Activated naive CD8-positive, alpha-beta T cell treated with anti-CD3 and anti-CD28 coated beads, Interleukin-2, amount 10 ng/mL, durations not matched to agents 7 days and 5 days (primary cell): ENCODE measurements around the gene RNF187. TPM values are rescaled to one million over a fixed set of nuclear protein-coding genes. Genes with fewer than 3 reads are reported as not detected.
"Not testable (repeated sequence)": the region's sequence is repeated elsewhere in the genome, so short reads cannot be mapped to it uniquely, and the experiment has no call there.

ENCODE experiments used
- ATAC-seq: fragments of 150-1000 bp; cut with Tn5 transposase; one replicate; pipeline ENCODE4 v1.10.0; 2021; ENCODE audit warnings: low read depth, moderate library complexity
- POLR2A ChIA-PET: fragments of 350-600 bp; sonication (Branson Sonifier 250); formaldehyde crosslinking; loops from one replicate; lab custom pipeline; 2021; ENCODE audit warnings: antibody characterized with exemption; lab: Charles Lee
- DNase-seq: peaks from one replicate; pipeline ENCODE4 v3.0.0; 2021
- H3K27ac Mint-ChIP-seq: one replicate; pipeline ENCODE4 v1.8.0; 2022; ENCODE audit warnings: mild to moderate bottlenecking, mixed read lengths
- H3K27me3 Mint-ChIP-seq: one replicate; pipeline ENCODE4 v1.8.0; 2022; ENCODE audit warnings: mild to moderate bottlenecking, moderate library complexity, mixed read lengths
- H3K36me3 Mint-ChIP-seq: one replicate; pipeline ENCODE4 v1.8.0; 2021; ENCODE audit warnings: mild to moderate bottlenecking, mixed read lengths
- H3K4me1 Mint-ChIP-seq: one replicate; pipeline ENCODE4 v1.8.0; 2021; ENCODE audit warnings: mixed read lengths
- H3K4me3 Mint-ChIP-seq: one replicate; pipeline ENCODE4 v1.8.0; 2022; ENCODE audit warnings: mild to moderate bottlenecking, moderate library complexity, mixed read lengths
- H3K9me3 Mint-ChIP-seq: one replicate; pipeline ENCODE4 v1.8.0; 2021; ENCODE audit warnings: mixed read lengths
- total RNA-seq, 2 experiments: library from RNA; stranded (reverse); gene quantifications; one replicate each; pipeline ENCODE4 v1.2.3, GENCODE V29; 2021

The RNF187 gene
- total RNA-seq, 2 experiments from 2014 or later, result 128 to 143 TPM

DNA sequence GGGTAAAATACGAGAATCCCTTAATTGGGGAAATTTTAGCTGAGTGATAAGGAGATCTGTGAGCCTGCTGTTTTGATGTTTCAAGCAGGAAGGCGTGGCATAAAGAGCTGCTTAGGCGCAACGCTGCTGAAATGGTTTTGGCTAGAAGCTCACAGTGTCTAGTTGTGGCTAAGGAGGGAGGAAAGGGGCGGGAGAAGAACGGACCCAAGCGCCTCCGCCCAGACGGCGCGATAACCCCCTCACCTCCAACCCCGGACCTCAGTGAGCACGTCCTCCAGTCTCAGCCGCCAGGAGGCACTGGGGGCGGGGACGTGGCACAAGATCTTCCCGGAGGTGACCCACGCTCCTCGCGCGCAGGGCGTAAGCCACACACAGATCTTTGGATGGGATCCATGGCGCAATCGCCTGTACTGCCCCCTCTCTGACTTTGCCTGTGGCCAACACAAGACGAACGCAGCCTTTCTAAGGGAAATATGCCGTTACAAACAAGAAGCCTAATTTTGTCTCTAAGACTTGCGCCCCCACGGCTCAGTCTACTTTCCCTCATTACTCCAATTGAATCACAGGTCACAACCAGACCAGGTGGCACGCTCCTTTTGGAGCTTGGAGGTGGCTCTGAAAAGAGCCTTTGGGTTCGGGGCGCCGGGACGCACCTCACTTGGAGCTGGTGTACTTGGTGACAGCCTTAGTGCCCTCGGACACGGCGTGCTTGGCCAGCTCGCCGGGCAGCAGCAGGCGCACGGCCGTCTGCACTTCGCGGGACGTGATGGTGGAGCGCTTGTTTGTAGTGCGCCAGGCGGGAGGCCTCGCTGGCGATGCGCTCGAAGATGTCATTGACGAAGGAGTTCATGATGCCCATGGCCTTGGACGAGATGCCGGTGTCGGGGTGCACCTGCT is 23.4 kb upstream of the RNF187 start:
- peaks cover 60% of the 10 kb centered on the region for H3K4me1 Mint-ChIP-seq
- H3K27ac Mint-ChIP-seq, result peak overlapping the region; percentile 88
- POLR2A ChIA-PET, result interaction anchor here (0.9 to 4.9 kb wide), 18 partner anchors 8 to 698 kb away, joined by 3 to 111 read pairs (median 4); partner anchors contain the start of genes ARF1, GUK1, IBA57 and RNF187
- peaks cover 12% of the 10 kb centered on the region for H3K27me3 Mint-ChIP-seq
- ATAC-seq (peak; percentile 70), DNase-seq (peak; percentile 84)
- no peaks in the 10 kb centered on the region for H3K9me3 Mint-ChIP-seq
- H3K4me3 Mint-ChIP-seq, result peak overlapping the region; percentile 82
- H3K36me3 Mint-ChIP-seq, result peaks cover 7% of the 10 kb centered on the region

DNA sequence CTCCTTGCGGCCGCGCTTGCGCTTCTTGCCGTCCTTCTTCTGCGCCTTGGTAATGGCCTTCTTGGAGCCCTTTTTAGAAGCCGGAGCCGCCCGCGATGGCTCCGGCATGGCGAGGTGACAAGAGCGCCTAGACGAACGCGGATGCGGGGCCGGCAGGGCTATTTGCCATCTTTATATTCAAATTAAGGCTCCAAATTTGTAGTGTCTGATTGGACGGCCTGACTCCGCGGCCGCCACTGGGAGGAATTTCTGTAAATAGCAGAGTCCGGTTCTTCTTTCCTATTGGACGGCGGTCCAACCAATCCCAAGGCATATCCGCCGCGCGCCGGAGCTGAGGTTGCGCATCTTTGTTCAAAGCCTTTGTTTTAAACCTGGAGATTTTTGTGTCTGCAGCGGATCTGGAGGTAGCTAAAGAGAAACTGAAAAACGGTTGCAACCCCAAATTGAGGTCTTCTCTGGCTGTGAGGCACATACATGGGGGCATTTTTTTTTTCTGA is 22.6 kb upstream of the RNF187 start:
- DNase-seq, result peak; percentile 87
- Mint-ChIP-seq H3K36me3 (peaks cover 5% of the 10 kb centered on the region), H3K4me3 (peak overlapping the region; percentile 82), H3K27ac (peak overlapping the region; percentile 88), H3K27me3 (peaks cover 17% of the 10 kb centered on the region), H3K9me3 (no peaks in the 10 kb centered on the region), H3K4me1 (peaks cover 58% of the 10 kb centered on the region)
- ATAC-seq, result peak; percentile 81
- POLR2A ChIA-PET, result interaction anchor here (1.0 to 4.9 kb wide), 17 partner anchors 9 to 699 kb away, joined by 3 to 111 read pairs (median 4); partner anchors contain the start of genes ARF1, GUK1, IBA57 and RNF187

DNA sequence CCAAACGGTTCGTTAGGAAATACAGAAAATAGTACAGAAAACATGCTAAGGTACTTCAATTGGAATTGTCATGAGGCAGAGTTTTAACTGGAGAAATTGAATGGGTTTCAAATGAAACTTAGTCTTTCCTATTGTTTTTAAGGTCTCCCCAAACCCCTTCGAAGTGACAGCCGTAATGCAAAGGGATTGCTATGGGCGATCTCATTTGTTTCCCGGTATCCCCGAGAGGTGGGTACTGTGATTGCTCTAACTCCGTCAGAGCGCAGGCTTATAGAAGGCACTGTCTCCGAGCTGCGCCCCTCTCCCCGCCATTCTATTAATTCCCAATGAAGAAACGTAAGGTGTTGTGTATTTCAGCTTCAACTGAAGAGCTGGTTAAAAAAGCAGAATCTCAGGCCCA is 22.0 kb upstream of the RNF187 start:
- Mint-ChIP-seq H3K27me3 (peaks cover 20% of the 10 kb centered on the region), H3K9me3 (no peaks in the 10 kb centered on the region), H3K27ac (peak overlapping the region; percentile 88), H3K4me3 (peak overlapping the region; percentile 82), H3K4me1 (peaks cover 58% of the 10 kb centered on the region), H3K36me3 (peaks cover 5% of the 10 kb centered on the region)
- ATAC-seq (no peak), DNase-seq (no peak)
- POLR2A ChIA-PET, result interaction anchor here (1.0 to 4.9 kb wide), 15 partner anchors 8 to 383 kb away, joined by 3 to 111 read pairs (median 7); partner anchors contain the start of genes ARF1, GUK1, IBA57 and RNF187

DNA sequence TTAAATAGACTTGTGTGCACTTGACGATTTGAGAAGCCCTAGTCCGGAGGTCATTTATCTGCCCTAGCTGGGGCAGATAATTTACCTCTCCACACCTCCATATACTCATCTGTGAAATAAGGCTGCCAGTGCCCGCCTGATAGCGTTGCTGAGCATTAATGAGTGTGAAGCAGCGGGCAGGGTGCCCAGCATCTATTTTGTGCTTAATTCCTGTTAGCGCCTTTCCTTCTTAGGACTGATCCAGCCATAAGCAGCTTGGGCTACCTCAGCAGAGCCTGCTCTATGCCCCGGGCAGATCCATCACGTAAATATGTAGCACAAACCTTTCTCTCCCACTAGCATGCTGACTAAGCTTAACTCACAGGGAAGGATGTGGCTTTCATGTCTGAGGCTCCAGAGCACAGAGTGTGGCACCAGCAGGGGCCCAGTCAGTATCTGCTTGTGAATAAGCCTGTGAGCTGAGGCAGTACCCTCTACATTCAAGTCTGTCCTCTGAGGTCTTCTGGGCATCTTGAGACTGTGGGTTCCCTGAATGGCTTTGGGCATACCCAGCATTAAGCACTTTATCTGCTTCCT is 21.5 kb upstream of the RNF187 start:
- POLR2A ChIA-PET, result interaction anchor here (1.1 to 4.9 kb wide), 10 partner anchors 9 to 301 kb away, joined by 3 to 111 read pairs (median 19); partner anchors contain the start of genes IBA57, RNF187 and TRIM11
- Mint-ChIP-seq H3K36me3 (peaks cover 5% of the 10 kb centered on the region), H3K4me1 (peaks cover 59% of the 10 kb centered on the region), H3K27me3 (peaks cover 22% of the 10 kb centered on the region), H3K27ac (peak overlapping the region; percentile 88), H3K4me3 (peak overlapping the region; percentile 82), H3K9me3 (no peaks in the 10 kb centered on the region)
- peak; percentile 51 for DNase-seq
- ATAC-seq, result peak; percentile 45

DNA sequence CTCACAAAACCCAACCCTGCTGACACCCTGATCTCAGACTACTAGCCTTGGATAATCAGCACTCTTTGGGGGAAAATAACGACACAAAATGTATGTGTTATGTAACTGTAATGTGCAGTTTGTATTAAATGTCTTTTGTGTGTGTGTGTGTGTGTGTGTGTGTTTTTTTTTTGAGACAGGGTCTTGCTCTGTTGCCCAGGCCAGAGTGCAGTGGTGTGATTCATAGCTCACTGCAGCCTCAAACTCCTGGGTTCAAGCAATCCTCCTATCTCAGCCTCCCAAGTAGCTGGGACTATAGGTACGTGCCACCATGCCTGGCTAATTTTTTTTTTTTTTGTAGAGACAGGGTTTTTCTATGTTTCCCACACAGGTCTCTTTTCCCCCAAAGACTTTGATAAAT is 19.0 kb upstream of the RNF187 start:
- POLR2A ChIA-PET, result interaction anchor here (1.2 to 2.6 kb wide), 2 partner anchors 10 to 18 kb away, joined by 4 to 10 read pairs; no protein-coding TSS in a partner anchor
- not testable (repeated sequence) for H3K27ac Mint-ChIP-seq, ATAC-seq, DNase-seq, H3K4me3 Mint-ChIP-seq, H3K36me3 Mint-ChIP-seq, H3K9me3 Mint-ChIP-seq
- H3K4me1 Mint-ChIP-seq, result peaks cover 53% of the 10 kb centered on the region
- H3K27me3 Mint-ChIP-seq, result peaks cover 31% of the 10 kb centered on the region

DNA sequence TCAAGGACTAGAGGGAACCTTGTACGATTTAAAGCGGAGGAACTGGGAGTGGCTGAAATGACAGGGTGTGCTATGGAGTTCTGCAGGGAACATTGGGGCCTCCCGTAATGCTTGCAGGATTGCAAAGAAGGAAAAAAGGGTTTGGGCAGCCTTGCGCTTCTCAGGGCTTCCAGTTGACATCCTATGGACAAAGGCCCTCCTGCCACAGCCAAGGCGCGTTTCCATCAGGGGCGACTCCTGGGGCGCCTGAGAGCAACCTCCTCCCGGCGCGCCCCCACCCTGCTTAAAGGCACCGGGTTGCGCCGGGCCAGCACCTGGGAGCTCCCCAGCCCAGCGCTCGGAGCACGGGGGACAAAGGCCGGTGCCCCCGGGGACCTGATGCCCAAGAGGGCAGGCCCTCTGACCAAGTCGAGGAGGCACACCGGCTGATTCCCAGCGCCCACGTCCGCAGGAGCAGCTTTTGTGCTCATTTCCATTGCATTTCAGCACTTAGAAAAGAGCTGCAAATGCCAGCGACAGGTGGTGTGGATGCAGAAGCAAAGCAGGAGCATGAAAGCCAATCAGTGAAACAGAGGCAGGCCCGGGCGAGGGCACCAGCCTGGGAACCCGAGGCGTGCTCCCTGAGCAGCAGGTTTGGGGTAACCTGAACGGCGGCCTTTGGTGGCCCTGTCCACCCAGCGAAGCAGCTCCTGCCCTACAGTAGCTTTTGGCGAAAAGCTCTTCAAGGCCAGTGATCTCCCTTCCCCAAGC is 17.6 kb upstream of the RNF187 start:
- Mint-ChIP-seq H3K36me3 (peaks cover 5% of the 10 kb centered on the region), H3K4me1 (peaks cover 56% of the 10 kb centered on the region), H3K9me3 (no peaks in the 10 kb centered on the region), H3K4me3 (no peak overlapping the region), H3K27ac (no peak overlapping the region), H3K27me3 (peaks cover 31% of the 10 kb centered on the region)
- POLR2A ChIA-PET, result interaction anchor here (0.9 to 2.6 kb wide), 3 partner anchors 11 to 17 kb away, joined by 4 to 10 read pairs (median 7); no protein-coding TSS in a partner anchor
- DNase-seq, result no peak
- no peak for ATAC-seq

DNA sequence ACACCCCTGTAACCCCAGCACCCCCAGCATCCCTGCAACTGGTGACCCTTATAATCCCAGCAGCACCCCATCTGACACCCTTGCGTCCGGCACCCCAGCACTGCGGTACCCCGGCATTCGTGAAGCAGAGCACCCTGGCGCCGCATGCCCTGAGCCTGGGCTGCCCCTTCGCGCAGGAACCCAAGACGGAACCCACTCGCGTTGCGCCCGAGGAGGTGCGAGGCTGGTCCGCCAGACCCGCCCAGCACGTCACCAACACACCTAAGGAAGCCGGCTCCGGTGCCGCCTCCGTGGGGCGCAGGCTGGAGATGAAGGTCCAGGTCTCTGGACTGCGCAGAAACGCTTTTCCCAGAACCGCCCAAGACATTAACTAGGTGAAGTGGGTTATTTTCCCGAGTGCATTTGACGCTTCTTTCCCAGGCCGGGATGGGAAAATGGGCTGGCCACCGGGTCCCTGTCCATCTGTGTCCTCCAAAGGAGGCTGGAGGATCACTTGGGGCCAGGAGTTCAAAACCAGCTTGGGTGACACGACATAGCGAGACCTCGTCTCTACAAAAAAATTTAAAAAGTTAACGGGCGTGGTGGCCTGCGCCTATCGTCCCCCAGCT is 15.9 kb upstream of the RNF187 start:
- Mint-ChIP-seq H3K27me3 (peaks cover 31% of the 10 kb centered on the region), H3K4me3 (no peak overlapping the region), H3K4me1 (peaks cover 39% of the 10 kb centered on the region), H3K36me3 (peaks cover 5% of the 10 kb centered on the region), H3K27ac (no peak overlapping the region), H3K9me3 (no peaks in the 10 kb centered on the region)
- DNase-seq (peak; percentile 23), ATAC-seq (no peak)
- POLR2A ChIA-PET, result interaction anchor here (1.7 to 5.3 kb wide), 3 partner anchors 13 to 30 kb away, joined by 7 to 31 read pairs (median 26); partner anchors contain the start of gene RNF187

DNA sequence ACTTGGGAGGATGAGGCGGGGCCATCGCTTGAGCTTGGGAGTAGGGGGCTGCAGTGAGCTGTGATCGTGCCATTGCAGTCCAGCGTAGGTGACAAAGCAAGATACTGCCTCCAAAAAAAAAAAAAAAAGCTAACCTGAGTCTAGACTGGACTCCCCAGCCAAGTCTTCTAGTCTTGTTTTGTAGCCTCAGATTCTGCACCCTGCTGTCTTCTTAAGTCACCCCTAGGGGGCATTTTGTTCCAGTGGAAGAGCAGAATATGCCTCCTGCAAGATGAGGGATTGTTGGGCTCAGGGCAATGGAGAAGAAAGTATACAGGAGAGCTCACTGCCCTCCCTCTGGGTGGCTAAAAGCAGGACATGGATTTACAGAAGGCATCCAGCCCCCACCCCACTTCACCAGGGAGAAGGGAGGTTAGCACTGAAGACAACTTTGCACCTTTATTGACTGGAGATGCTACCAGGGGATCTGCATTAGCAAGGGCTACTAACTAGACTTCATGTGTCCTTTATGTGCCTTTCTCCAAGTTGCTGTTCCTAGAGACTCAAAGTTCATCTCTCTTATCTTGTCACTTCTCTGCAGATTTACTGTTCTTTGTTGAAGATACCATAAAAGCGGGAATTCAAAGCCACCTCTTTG is 15.3 kb upstream of the RNF187 start:
- Mint-ChIP-seq H3K27me3 (peaks cover 30% of the 10 kb centered on the region), H3K27ac (peak overlapping the region; percentile 77), H3K9me3 (no peaks in the 10 kb centered on the region), H3K4me3 (peak overlapping the region; percentile 34), H3K4me1 (peaks cover 37% of the 10 kb centered on the region), H3K36me3 (peaks cover 5% of the 10 kb centered on the region)
- ATAC-seq (peak; percentile 84), DNase-seq (no peak)
- POLR2A ChIA-PET, result interaction anchor here (1.7 to 9.4 kb wide), 4 partner anchors 7 to 29 kb away, joined by 7 to 92 read pairs (median 28); partner anchors contain the start of gene RNF187

DNA sequence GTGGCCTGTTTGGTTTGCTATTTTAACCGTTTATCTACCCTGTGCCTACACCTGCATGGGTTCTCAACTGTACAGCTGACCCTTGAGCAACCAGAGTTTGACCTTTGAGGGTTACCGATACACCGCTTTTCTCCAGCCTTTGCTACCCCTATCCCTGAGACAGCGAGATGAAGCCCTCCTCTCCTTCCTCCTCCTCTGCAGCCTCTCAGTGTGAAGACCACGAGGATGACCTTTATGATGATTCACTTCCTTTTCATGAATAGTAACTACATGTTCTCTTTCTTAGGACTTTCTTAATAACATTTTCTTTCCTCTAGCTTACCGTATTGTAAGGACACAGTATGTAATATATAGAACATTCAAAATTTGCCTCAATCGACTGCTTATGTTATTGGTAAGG is 14.5 kb upstream of the RNF187 start:
- peak; percentile 43 for ATAC-seq
- peak overlapping the region; percentile 77 for H3K27ac Mint-ChIP-seq
- H3K36me3 Mint-ChIP-seq, result peaks cover 5% of the 10 kb centered on the region
- H3K4me1 Mint-ChIP-seq, result peaks cover 38% of the 10 kb centered on the region
- no peak for DNase-seq
- H3K9me3 Mint-ChIP-seq, result no peaks in the 10 kb centered on the region
- H3K27me3 Mint-ChIP-seq, result peaks cover 28% of the 10 kb centered on the region
- peak overlapping the region; percentile 45 for H3K4me3 Mint-ChIP-seq
- POLR2A ChIA-PET, result interaction anchor here (0.8 to 9.4 kb wide), 5 partner anchors 8 to 29 kb away, joined by 4 to 92 read pairs (median 26); partner anchors contain the start of gene RNF187

DNA sequence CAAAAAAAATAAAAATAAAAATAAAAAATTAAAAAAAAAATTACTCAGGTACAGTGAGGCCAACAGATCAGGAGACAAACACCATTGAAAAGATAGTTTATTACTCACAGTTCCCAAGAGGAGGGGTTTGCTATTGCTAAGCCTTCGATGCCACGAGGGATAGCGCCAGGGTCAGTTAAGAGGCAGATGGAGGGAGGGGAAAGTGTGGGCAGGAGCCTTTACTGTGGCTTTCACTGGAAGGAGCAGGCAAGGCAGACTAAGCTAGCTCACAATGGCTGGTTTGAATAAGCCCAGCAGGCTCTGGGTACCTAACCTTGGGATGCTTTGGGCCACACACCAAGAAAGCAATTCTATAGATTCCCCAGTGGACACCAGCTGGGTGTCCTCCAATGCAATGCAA is 12.7 kb upstream of the RNF187 start:
- ATAC-seq, result no peak
- peaks cover 3% of the 10 kb centered on the region for H3K36me3 Mint-ChIP-seq
- no peak overlapping the region for H3K4me3 Mint-ChIP-seq
- peaks cover 15% of the 10 kb centered on the region for H3K27me3 Mint-ChIP-seq
- H3K27ac Mint-ChIP-seq, result no peak overlapping the region
- DNase-seq, result no peak
- H3K9me3 Mint-ChIP-seq, result no peaks in the 10 kb centered on the region
- POLR2A ChIA-PET, result interaction anchor here (0.8 to 9.4 kb wide), 4 partner anchors 10 to 334 kb away, joined by 3 to 92 read pairs (median 28); partner anchors contain the start of gene RNF187
- H3K4me1 Mint-ChIP-seq, result peaks cover 47% of the 10 kb centered on the region

DNA sequence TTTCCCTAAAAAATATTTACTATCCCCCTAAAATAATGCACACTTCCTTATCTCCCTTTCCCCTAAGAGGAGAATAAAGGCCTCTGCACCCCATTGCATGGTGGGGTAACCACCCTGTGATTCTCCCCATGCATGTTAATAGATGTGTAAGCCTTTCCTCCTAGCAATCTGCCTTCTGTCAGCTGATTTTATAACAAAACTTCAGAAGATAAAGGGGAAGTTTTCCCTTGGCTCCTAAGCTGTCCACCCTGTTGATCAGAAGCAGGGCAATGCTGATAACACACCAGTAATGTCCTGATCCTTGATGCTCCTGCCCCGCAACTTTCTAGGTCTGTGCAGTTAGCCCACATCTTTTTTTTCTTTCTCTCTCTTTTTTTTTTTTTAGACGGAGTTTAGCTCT is 11.4 kb upstream of the RNF187 start:
- H3K4me1 Mint-ChIP-seq, result peaks cover 57% of the 10 kb centered on the region
- H3K27ac Mint-ChIP-seq, result no peak overlapping the region
- POLR2A ChIA-PET, result interaction anchor here (1.6 to 9.4 kb wide), 3 partner anchors 11 to 18 kb away, joined by 4 to 92 read pairs (median 26); partner anchors contain the start of gene RNF187

More for the DNA sequence above, 11.4 kb upstream of the RNF187 start:
- Mint-ChIP-seq H3K9me3 (no peaks in the 10 kb centered on the region), H3K27me3 (peaks cover 8% of the 10 kb centered on the region), H3K36me3 (peaks cover 3% of the 10 kb centered on the region), H3K4me3 (no peak overlapping the region)
- DNase-seq, result no peak
- ATAC-seq, result no peak
